ACC112 (cell line): ENCODE data around the gene SLC15A3.

ENCODE experiments used
- H2AFZ ChIP-seq: fragments of 200-600 bp; sonication (generic); one replicate; pipeline ENCODE4 v1.6.0; 2017; ENCODE audit warnings: antibody characterized with exemption, low read length; ENCODE audit not compliant: unreplicated experiment
- H3K27ac ChIP-seq: fragments of 200-600 bp; sonication (generic); 2 replicates; pipeline ENCODE4 v1.5.1; 2014; ENCODE audit warnings: low read depth, mild to moderate bottlenecking, antibody characterized with exemption, low read length, moderate library complexity
- H3K27me3 ChIP-seq: fragments of 200-600 bp; sonication (generic); 2 replicates; pipeline ENCODE4 v1.6.1; 2014; ENCODE audit warnings: mild to moderate bottlenecking, antibody characterized with exemption, low read length, moderate library complexity, mixed read lengths; ENCODE audit not compliant: insufficient read depth
- H3K36me3 ChIP-seq: fragments of 200-600 bp; sonication (generic); 2 replicates; pipeline ENCODE4 v1.6.1; 2016; ENCODE audit warnings: mild to moderate bottlenecking, antibody characterized with exemption, low read length, moderate library complexity, mixed read lengths; ENCODE audit not compliant: insufficient read depth
- H3K4me1 ChIP-seq: fragments of 200-600 bp; sonication (generic); one replicate; pipeline ENCODE4 v1.6.1; 2016; ENCODE audit warnings: low read length, mixed read lengths; ENCODE audit not compliant: insufficient read depth, unreplicated experiment, control insufficient read depth
- H3K4me3 ChIP-seq: fragments of 200-600 bp; sonication (generic); 2 replicates; pipeline ENCODE4 v1.5.1; 2014; ENCODE audit warnings: mild to moderate bottlenecking, low read depth, low read length
- H3K79me2 ChIP-seq: fragments of 200-600 bp; sonication (generic); one replicate; pipeline ENCODE4 v1.6.0; 2016; ENCODE audit warnings: low read length; ENCODE audit not compliant: control insufficient read depth, unreplicated experiment, insufficient read depth

The SLC15A3 gene

DNA sequence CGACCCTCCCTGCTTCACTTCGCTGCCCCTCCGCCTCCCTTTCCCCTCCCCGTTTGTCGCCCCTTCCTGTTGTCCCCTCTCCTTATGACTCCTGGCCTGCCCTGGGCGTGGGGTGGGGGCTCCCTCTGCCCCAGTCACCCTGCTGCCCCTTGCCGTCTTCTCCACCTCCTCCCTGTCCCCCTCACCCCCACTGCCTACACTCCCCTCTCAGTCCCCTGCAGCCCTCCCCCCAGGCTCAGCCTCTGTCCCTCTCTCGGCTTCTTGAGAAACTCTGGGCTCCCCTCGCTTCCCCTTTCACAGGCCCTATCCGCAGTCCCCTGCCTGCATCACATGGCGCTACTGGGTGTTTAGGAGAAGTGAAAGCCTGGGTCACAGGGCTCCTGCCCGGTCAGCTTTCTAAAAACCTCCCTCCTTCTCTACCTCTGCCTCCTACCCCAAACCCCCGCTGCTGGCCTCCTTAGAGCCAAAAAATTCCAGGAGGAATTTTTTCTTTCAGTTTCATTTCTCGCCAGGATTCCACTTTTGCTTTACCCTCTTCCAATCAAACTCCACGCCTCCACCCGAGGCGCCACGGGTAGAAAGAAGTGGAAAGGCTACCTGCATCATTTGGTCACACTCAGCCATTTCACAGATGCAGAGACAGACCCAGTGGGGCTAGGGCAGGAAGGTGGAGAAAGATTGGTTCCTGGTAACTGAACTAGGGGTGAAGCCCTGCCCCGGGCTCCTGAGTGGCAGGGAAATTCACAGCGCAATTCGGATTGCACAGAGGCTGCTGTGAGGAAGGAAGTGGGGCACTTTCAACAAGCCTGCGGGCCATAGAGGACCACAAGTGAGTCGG lies at the start of gene SLC15A3:
Gene SLC15A3, minus strand, starts transcription at position 273 of the 838 bp plus-strand sequence. CDS start 625 bp downstream, outside the sequence.
- peak within 1 kb of the TSS; percentile 63 for H3K27ac ChIP-seq
- H3K79me2 ChIP-seq = peaks cover 18% of the 10 kb centered on the region
- peak within 1 kb of the TSS; percentile 73 for H2AFZ ChIP-seq
- H3K4me1 ChIP-seq = peaks cover 10% of the 10 kb centered on the region
- H3K4me3 ChIP-seq = peak within 1 kb of the TSS; percentile 77
- no peaks in the 10 kb centered on the region for H3K36me3 ChIP-seq
- no peaks in the 10 kb centered on the region for H3K27me3 ChIP-seq

GRCh38 chr11:61000426-61000825 lies 48.5 kb upstream of the SLC15A3 start:
- Histone ChIP-seq H3K27me3 (peaks cover 32% of the 10 kb centered on the region), H3K4me1 (no peaks in the 10 kb centered on the region), H3K4me3 (no peak overlapping the region), H3K36me3 (no peaks in the 10 kb centered on the region), H2AFZ (no peak overlapping the region), H3K79me2 (no peaks in the 10 kb centered on the region), H3K27ac (no peak overlapping the region)

DNA sequence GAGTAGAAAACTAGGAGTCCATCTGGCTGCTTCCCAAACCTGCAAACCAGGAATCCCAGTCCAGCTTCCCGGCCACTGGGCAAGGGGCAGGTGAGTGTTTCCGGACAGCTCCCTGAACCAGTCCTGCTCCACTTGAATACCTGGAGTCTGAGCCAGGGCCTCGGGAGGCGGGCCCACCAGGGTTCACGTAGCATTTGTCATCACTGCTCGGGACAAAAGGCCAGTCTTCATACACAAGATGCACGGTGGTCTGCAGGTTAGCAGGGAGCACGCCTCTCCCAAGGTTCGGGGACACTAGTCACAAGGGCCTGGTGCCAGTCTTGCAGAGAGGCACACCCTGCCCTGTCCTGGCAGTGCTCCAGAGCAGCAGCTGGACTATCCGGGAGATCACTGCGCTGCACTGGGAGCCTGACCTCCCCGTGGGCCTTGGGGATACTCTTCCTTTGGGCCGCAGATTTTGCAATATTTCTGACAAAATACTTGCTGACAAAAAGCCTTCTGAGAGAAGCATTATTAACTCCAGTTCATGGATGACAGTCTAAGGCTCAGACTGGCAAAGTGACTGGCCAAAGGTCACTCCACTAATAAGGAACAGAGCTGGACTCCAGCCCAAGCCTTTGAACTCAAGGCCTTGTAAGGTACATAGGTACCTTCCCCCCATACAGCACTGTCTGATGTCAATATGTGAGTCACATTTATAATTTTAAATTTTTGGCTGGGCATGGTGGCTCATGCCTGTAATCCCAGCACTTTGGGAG lies 44.6 kb upstream of the SLC15A3 start:
- H3K27ac ChIP-seq = no peak overlapping the region
- no peaks in the 10 kb centered on the region for H3K36me3 ChIP-seq
- no peak overlapping the region for H3K4me3 ChIP-seq
- peaks cover 4% of the 10 kb centered on the region for H3K4me1 ChIP-seq
- H2AFZ ChIP-seq = no peak overlapping the region
- H3K79me2 ChIP-seq = no peaks in the 10 kb centered on the region
- peaks cover 28% of the 10 kb centered on the region for H3K27me3 ChIP-seq

GRCh38 chr11:60995798-60996197 lies 43.8 kb upstream of the SLC15A3 start:
- peaks cover 27% of the 10 kb centered on the region for H3K27me3 ChIP-seq
- peaks cover 4% of the 10 kb centered on the region for H3K4me1 ChIP-seq
- no peaks in the 10 kb centered on the region for H3K36me3 ChIP-seq
- H3K27ac ChIP-seq = no peak overlapping the region
- H3K4me3 ChIP-seq = no peak overlapping the region
- H2AFZ ChIP-seq = no peak overlapping the region
- H3K79me2 ChIP-seq = no peaks in the 10 kb centered on the region

- peaks cover 20% of the 10 kb centered on the region for H3K27me3 ChIP-seq
- no peaks in the 10 kb centered on the region for H3K79me2 ChIP-seq
- no peak overlapping the region for H3K27ac ChIP-seq
- no peak overlapping the region for H2AFZ ChIP-seq
- no peaks in the 10 kb centered on the region for H3K36me3 ChIP-seq
- no peak overlapping the region for H3K4me3 ChIP-seq
- H3K4me1 ChIP-seq = peaks cover 4% of the 10 kb centered on the region
Observed at GRCh38 chr11:60994541-60995080, 42.6 kb upstream of the SLC15A3 start.

DNA sequence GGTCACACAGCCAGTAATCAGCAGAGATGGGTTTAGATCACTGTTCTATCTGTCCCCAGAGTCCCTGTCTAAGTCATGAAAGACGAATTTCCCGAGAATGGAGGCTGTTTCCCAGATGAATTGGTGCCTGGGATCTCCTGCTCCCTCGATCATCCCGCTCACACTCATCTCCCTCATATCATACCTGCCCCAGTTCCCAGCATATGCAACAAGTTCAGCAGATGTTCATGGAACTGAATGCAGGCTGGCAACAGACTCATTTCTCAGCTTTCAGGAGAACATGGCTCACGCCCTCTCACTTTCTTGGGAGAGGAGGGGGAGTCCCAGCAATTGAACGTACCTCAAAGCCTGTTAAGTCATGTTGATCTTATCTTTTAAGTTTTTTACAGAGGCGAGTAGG lies 41.6 kb upstream of the SLC15A3 start:
- H3K27me3 ChIP-seq = peaks cover 20% of the 10 kb centered on the region
- no peak overlapping the region for H3K4me3 ChIP-seq
- H2AFZ ChIP-seq = no peak overlapping the region
- H3K79me2 ChIP-seq = no peaks in the 10 kb centered on the region
- H3K4me1 ChIP-seq = peaks cover 4% of the 10 kb centered on the region
- no peaks in the 10 kb centered on the region for H3K36me3 ChIP-seq
- no peak overlapping the region for H3K27ac ChIP-seq

- Histone ChIP-seq H3K27me3 (peaks cover 20% of the 10 kb centered on the region), H3K4me1 (peaks cover 4% of the 10 kb centered on the region), H2AFZ (no peak overlapping the region), H3K27ac (no peak overlapping the region), H3K4me3 (no peak overlapping the region), H3K36me3 (no peaks in the 10 kb centered on the region), H3K79me2 (no peaks in the 10 kb centered on the region)
Observed at GRCh38 chr11:60992842-60993409, 41.0 kb upstream of the SLC15A3 start.

GRCh38 chr11:60991457-60991856 lies 39.5 kb upstream of the SLC15A3 start:
- Histone ChIP-seq H3K79me2 (no peaks in the 10 kb centered on the region), H3K4me3 (no peak overlapping the region), H3K27ac (no peak overlapping the region), H3K36me3 (no peaks in the 10 kb centered on the region), H3K27me3 (peaks cover 22% of the 10 kb centered on the region), H3K4me1 (peaks cover 4% of the 10 kb centered on the region), H2AFZ (no peak overlapping the region)

DNA sequence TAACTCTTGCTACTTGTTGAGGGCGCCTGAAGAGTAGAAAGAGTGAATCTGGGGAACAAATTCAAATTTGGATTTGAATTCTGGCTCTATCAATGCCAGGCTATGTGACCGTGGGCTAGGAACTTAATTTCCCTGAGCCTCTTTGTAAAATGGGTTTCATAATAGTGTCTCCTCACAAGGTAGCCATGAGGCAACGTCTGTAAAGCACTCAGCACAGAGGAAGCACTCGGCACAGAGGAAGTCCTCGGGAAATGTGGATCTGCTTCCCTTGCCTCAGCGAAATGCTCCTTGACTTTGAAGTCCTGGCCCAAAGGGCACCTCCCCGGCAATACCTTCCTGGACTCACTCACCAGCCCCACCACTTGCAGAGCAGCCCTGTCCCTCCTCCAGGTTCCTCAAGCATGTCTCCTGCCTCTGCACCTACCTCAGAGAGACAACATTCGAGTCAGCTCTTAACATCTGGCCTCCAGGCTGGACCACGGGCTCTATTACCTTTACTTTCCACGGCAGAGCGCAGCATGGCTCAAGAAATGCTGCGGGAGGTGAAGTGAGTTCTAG lies 37.2 kb upstream of the SLC15A3 start:
- Histone ChIP-seq H3K79me2 (no peaks in the 10 kb centered on the region), H2AFZ (no peak overlapping the region), H3K4me1 (peaks cover 12% of the 10 kb centered on the region), H3K4me3 (no peak overlapping the region), H3K27ac (no peak overlapping the region), H3K27me3 (peaks cover 28% of the 10 kb centered on the region), H3K36me3 (no peaks in the 10 kb centered on the region)

GRCh38 chr11:60988658-60989057 lies 36.7 kb upstream of the SLC15A3 start:
- Histone ChIP-seq H3K27ac (no peak overlapping the region), H3K27me3 (peaks cover 29% of the 10 kb centered on the region), H3K4me1 (peaks cover 12% of the 10 kb centered on the region), H3K4me3 (no peak overlapping the region), H3K36me3 (no peaks in the 10 kb centered on the region), H3K79me2 (no peaks in the 10 kb centered on the region), H2AFZ (no peak overlapping the region)
